HepG2 (cell line): ENCODE measurements around the gene KANSL1. TPM values are rescaled to one million over a fixed set of nuclear protein-coding genes. Genes with fewer than 3 reads are reported as not detected.

Experiments used
- ADNP ChIP-seq: sonication (generic); formaldehyde crosslinking; IDR thresholded peaks from 2 replicates; pipeline ENCODE4 v1.4.0; 2020; ENCODE audit warnings: missing genetic modification reagents
- CSRNP1 ChIP-seq: sonication (generic); formaldehyde crosslinking; IDR thresholded peaks from 2 replicates; pipeline ENCODE4 v1.8.1; 2023; ENCODE audit warnings: mild to moderate bottlenecking, missing genetic modification reagents
- DMAP1 ChIP-seq: IDR thresholded peaks from 2 replicates; pipeline ENCODE4 v1.6.1; 2016
- ETS1 ChIP-seq: sonication (generic); formaldehyde crosslinking; IDR thresholded peaks from 2 replicates; pipeline ENCODE4 v1.4.0; 2020; ENCODE audit warnings: missing genetic modification reagents
- ETV5 ChIP-seq: IDR thresholded peaks from 2 replicates; pipeline ENCODE4 v1.6.1; 2018; ENCODE audit warnings: missing biosample characterization, missing genetic modification reagents, inconsistent platforms, borderline replicate concordance
- FOXJ3 ChIP-seq: sonication (generic); formaldehyde crosslinking; IDR thresholded peaks from 2 replicates; pipeline ENCODE4 v1.4.0; 2020; ENCODE audit warnings: missing genetic modification reagents, mild to moderate bottlenecking, borderline replicate concordance
- GATA4 ChIP-seq: sonication (generic); IDR thresholded peaks from 2 replicates; pipeline ENCODE4 v1.6.1; 2016; ENCODE audit warnings: antibody characterized with exemption, low read depth, borderline replicate concordance
- GMEB2 ChIP-seq: IDR thresholded peaks from 2 replicates; pipeline ENCODE4 v1.6.1; 2016; ENCODE audit warnings: missing biosample characterization, missing genetic modification reagents, low read depth
- HNF4G ChIP-seq, 2 experiments: sonication (generic) in 1 of 2; formaldehyde crosslinking in 1 of 2; IDR thresholded peaks; 2 replicates each; pipeline versions ENCODE4 v1.4.0 to v1.6.1; 2011 to 2020; ENCODE audit warnings: borderline replicate concordance in 2 of 2, low read depth in 2 of 2, mild to moderate bottlenecking in 2 of 2, low read length in 1 of 2, missing genetic modification reagents in 1 of 2, moderate library complexity in 1 of 2
- HNRNPH1 ChIP-seq: fragments of 200-400 bp; formaldehyde crosslinking; optimal IDR thresholded peaks from 2 replicates; pipeline ENCODE3; 2017; ENCODE audit warnings: mild to moderate bottlenecking, low read depth, low read length
- NFE2L2 ChIP-seq: fragments of 150-350 bp; IDR thresholded peaks from 2 replicates; pipeline ENCODE4 v1.6.1; 2014; ENCODE audit warnings: low read length
- NPAS2 ChIP-seq: sonication (generic); formaldehyde crosslinking; IDR thresholded peaks from 2 replicates; pipeline ENCODE4 v1.8.0; 2022; ENCODE audit warnings: mild to moderate bottlenecking, missing genetic modification reagents, borderline replicate concordance
- SKI ChIP-seq: fragments of 450-650 bp; IDR thresholded peaks from one replicate; pipeline ENCODE4 v1.6.1; 2018; ENCODE audit warnings: mild to moderate bottlenecking; ENCODE audit not compliant: partially characterized antibody
- SP5 ChIP-seq: IDR thresholded peaks from 2 replicates; pipeline ENCODE4 v1.6.1; 2016; ENCODE audit warnings: low read depth, borderline replicate concordance
- YEATS4 ChIP-seq: sonication (generic); formaldehyde crosslinking; IDR thresholded peaks from 2 replicates; pipeline ENCODE4 v1.4.0; 2020; ENCODE audit warnings: missing genetic modification reagents, borderline replicate concordance
- ZFP36 ChIP-seq: fragments of 150-350 bp; IDR thresholded peaks from 2 replicates; pipeline ENCODE4 v1.6.1; 2018; ENCODE audit warnings: borderline replicate concordance, low read length, low read depth; ENCODE audit not compliant: partially characterized antibody
- ZNF207 ChIP-seq: fragments of 450-650 bp; IDR thresholded peaks from 2 replicates; pipeline ENCODE4 v1.6.1; 2016; ENCODE audit warnings: antibody characterized with exemption, borderline replicate concordance
- ZNF232 ChIP-seq: sonication (generic); formaldehyde crosslinking; IDR thresholded peaks from 2 replicates; pipeline ENCODE4 v1.4.0; 2020; ENCODE audit warnings: missing genetic modification reagents, borderline replicate concordance
- ZNF563 ChIP-seq: sonication (generic); formaldehyde crosslinking; IDR thresholded peaks from 2 replicates; pipeline ENCODE4 v1.8.0; 2022; ENCODE audit warnings: mild to moderate bottlenecking, moderate library complexity, missing genetic modification reagents
- ZNF597 ChIP-seq: sonication (generic); formaldehyde crosslinking; IDR thresholded peaks from 2 replicates; pipeline ENCODE4 v1.5.0; 2020; ENCODE audit warnings: missing genetic modification reagents
- ZNF639 ChIP-seq: conservative IDR thresholded peaks from 2 replicates; pipeline ENCODE4 v1.6.1; 2018; ENCODE audit warnings: missing genetic modification reagents
- ZNF678 ChIP-seq: sonication (generic); formaldehyde crosslinking; IDR thresholded peaks from 2 replicates; pipeline ENCODE4 v1.4.0; 2020; ENCODE audit warnings: mild to moderate bottlenecking, missing genetic modification reagents
- ZNF775 ChIP-seq: sonication (generic); formaldehyde crosslinking; IDR thresholded peaks from 2 replicates; pipeline ENCODE4 v1.4.0; 2020; ENCODE audit warnings: missing genetic modification reagents, mild to moderate bottlenecking, moderate library complexity, borderline replicate concordance
- polyA plus RNA-seq, 8 experiments: library from polyadenylated mRNA; depleted of rRNA in 3 of 8; stranded (reverse) in 7 of 8; unstranded in 1 of 8; fragments of >200 nt; fragmentation: Illumina TruSeq in 4 of 8; extraction: Trizol in 4 of 8; gene quantifications; 2 replicates each; pipeline versions ENCODE4 v1.2.1 to v1.2.3, GENCODE V29; 2011 to 2016; ENCODE audit warnings: low read depth in 4 of 8, missing spikeins in 1 of 8, mixed read lengths in 1 of 8; ENCODE audit not compliant: insufficient read depth in 1 of 8
- total RNA-seq, 5 experiments: library from RNA; depleted of rRNA; stranded (reverse); fragments of >200 nt; fragmentation: Illumina TruSeq; extraction: Trizol; gene quantifications; 2 replicates each; pipeline ENCODE4 v1.2.3, GENCODE V29; 2016; ENCODE audit warnings: low read depth in 1 of 5

Gene KANSL1
- total and polyA plus RNA-seq, 2 of the 13 experiments (the other 11 are each of a cell fraction or from before 2014, with no cell fraction given), result 24.0 to 59.6 TPM

GRCh38 chr17:46193151-46193625, at the start of gene KANSL1 (continued):
- no peak; the same call in 1 of the 2 replicates for TF ChIP-seq HNF4G (IDR thresholded peaks at IDR 0.05; ENCODE audit: borderline replicate concordance, low read depth, low read length)
- TF ChIP-seq HNF4G (CRISPR knock-in tag; IDR thresholded peaks at IDR 0.05; ENCODE audit: borderline replicate concordance, low read depth), result no peak
- no peak for TF ChIP-seq ZNF563
- peak; percentile 75; the same call in 1 of the 2 replicates for TF ChIP-seq ZNF639 (CRISPR knock-in tag)
- no peak for TF ChIP-seq CSRNP1 (CRISPR knock-in tag)
- TF ChIP-seq SP5 (CRISPR knock-in tag), result no peak; the same call in 1 of the 2 replicates
- no peak for TF ChIP-seq ZNF207
- no peak; the same call in 1 of the 2 replicates for TF ChIP-seq YEATS4
- no peak for TF ChIP-seq ETS1 (CRISPR knock-in tag)
- no peak; the same call in 1 of the 2 replicates for TF ChIP-seq GATA4
- no peak for TF ChIP-seq ETV5 (CRISPR knock-in tag)
- TF ChIP-seq HNRNPH1, result no peak
- TF ChIP-seq ZNF775, result no peak
- no peak; the same call in 1 of the 2 replicates for TF ChIP-seq DMAP1 (CRISPR knock-in tag)
- no peak for TF ChIP-seq GMEB2 (CRISPR knock-in tag)
- TF ChIP-seq NFE2L2, result no peak
- no peak for TF ChIP-seq NPAS2 (CRISPR knock-in tag)
- TF ChIP-seq FOXJ3, result no peak
- TF ChIP-seq ADNP (CRISPR knock-in tag), result no peak
- TF ChIP-seq ZNF232 (CRISPR knock-in tag), result no peak
- no peak for TF ChIP-seq ZFP36
- no peak for TF ChIP-seq ZNF597 (CRISPR knock-in tag)
- TF ChIP-seq SKI, result peak; percentile 53
- TF ChIP-seq ZNF678 (CRISPR knock-in tag), result no peak
